CD4-positive, alpha-beta T cell treated with Interferon alpha-2 for 1 hour (primary cell): ENCODE measurements around the gene EIF3D.
"Not testable (repeated sequence)": the region's sequence is repeated elsewhere in the genome, so short reads cannot be mapped to it uniquely, and the experiment has no call there.

ENCODE experiments used
- DNase-seq, 2 donors: peaks; one replicate each; pipeline ENCODE4 v3.0.0-alpha.2; 2020 to 2022

Gene EIF3D

DNA sequence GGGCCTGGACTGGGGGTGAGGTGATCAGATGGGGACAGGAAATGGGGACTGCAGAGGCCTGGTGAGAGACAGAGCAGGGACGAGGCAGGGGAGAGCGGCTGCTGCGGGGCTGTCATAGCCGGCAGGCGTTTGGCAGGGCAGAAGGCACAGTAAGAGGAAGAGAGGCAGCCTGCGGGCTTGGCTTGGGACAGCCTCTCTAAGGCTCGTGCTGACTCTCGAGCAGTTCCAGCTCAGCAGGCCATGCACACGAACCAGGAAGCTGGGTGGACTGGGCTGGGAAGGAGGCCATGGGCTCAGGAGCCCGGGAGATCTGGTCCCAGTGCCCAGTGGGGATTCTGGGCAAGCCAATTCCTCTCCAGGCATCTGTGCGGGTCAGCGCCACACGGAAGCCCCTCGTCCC, 19.6 kb upstream of the EIF3D start:
- no peak for DNase-seq

GRCh38 chr22:36546932-36547331, 18.0 kb upstream of the EIF3D start:
- no peak for DNase-seq

DNA sequence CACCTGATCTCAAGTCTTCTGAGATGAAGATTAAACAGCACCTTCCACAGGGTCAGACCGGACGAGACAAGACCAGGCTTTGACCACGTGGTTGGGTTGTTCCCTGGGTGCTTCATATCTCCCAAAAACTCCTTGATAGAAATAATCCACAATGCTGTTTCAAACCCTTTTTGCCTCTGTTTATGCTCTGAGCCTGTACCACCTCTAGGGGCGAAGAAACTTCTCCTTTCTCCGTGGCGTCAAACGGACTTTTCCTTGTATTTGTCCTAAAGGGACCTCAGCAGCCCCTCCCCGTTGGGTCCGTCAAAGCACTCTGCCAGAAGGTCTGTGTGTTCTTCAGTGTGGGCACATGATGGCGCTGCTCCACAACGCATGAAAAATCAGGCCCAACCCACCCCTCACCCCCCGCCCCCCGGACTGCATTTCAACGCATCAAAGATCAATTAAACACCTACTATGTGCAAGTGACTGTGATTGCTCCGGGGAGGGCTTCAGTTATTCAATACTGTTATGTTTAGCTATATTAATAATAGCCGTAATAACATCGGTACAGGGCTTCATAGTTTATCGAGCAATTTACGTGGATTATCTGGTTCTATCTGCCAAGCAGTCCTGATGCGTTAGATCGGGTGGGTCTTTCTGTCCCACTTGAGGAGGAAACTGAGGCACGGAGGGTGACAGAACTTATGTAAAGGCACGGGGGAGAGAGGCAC, 17.3 kb upstream of the EIF3D start:
- DNase-seq: peak; percentile 23 to 32

GRCh38 chr22:36544107-36544620, 15.2 kb upstream of the EIF3D start:
- no peak for DNase-seq

DNA sequence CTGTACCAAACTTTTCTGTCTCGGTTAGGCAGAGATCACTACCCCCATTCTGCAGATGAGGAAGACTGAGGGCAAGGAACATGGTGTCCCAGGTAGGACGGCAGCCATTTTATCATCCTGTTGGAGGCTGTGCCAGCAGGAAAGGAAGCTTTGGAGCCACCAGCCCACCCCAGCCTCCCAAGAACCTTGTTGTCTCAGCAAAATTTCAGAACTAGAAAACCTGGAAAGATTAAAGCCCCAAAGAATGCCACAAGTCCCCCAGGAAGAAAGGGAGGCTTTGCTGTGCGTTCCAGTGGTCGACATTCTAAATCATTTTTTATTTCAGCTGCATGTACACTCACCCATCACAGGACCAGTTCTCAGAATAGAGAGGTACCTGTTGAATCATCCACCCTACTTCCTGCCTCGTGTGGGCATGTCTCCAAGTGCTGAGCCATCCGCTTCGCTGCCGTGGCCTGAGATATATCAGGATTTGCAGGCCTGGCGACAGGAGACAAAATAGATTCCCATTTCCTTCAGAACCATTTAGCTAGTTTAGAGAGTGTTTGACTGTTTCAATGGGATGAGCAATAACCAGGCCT, 13.0 kb upstream of the EIF3D start:
- no peak for DNase-seq

GRCh38 chr22:36540867-36541642, 12.1 kb upstream of the EIF3D start:
- DNase-seq: no peak

- no peak for DNase-seq
Observed at GRCh38 chr22:36538529-36538928, 9.6 kb upstream of the EIF3D start.

DNA sequence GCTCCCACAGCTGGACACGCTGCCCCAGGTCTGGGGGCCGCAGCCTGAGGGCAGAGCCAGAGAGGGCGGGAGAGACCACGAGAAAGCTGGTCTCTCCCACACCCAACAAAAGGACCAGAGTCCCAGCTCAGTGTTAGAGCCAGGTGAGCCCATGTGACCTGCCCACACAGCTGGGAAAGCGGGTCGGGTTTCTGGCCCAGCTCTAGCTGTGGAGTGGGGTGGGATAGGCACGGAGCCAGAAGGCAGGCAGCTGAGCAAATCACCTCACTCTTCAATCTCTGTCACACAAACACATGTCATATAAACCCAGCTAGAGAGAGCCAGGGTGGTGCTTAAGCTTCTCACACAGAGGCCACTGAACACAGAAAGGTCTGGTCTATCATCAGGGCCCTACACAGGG, 7.8 kb upstream of the EIF3D start:
- no peak for DNase-seq

DNA sequence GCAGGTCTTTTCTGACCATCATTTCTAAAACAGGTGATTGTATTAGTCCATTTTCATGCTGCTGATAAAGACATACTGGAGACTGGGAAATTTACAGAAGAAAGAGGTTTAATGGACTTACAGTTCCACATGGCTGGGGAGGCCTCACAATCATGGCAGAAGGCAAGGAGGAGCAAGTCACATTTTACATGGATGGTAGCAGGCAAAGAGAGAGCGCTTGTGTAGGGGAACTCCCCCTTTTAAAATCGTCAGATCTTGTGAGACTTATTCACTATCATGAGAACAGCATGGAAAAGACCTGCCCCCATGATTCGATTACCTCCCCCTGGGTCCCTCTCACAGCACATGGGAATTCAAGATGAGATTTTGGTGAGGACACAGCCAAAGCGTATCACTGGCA, 4.4 kb upstream of the EIF3D start:
- not testable (repeated sequence) for DNase-seq

- no peak for DNase-seq
Observed at GRCh38 chr22:36532466-36532865, 3.5 kb upstream of the EIF3D start.

DNA sequence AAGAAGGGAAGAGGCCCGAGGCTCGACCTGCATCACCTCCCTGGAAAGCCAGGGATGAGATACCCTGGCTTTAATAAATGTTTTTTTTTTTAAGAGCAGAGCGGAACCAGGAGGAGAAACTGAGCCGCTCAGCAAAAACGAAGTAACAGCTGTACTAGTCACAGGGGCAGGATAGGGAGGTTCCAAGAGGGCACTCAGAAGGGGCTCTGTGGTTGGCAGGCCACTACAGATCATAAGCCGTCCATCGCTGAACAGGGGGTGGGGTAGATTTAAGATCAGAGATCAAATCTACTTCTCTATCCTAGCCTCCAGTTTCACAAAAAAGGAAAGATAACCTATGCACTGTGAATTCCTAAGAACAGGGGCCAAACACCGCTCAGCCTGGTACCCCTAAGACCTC, 625 bp downstream of the EIF3D start:
- peak in 1 of 2 donors; percentile 35 for DNase-seq

GRCh38 chr22:36522662-36523061, 6.3 kb downstream of the EIF3D start:
- no peak for DNase-seq

GRCh38 chr22:36520423-36520822, 8.5 kb downstream of the EIF3D start:
- no peak for DNase-seq

- DNase-seq: not testable (repeated sequence)
Observed at GRCh38 chr22:36519906-36520305, 9.1 kb downstream of the EIF3D start.

- no peak for DNase-seq
Observed at GRCh38 chr22:36514766-36515165, 14.2 kb downstream of the EIF3D start.

- DNase-seq: no peak
Observed at GRCh38 chr22:36512991-36513390, 16.0 kb downstream of the EIF3D start.

DNA sequence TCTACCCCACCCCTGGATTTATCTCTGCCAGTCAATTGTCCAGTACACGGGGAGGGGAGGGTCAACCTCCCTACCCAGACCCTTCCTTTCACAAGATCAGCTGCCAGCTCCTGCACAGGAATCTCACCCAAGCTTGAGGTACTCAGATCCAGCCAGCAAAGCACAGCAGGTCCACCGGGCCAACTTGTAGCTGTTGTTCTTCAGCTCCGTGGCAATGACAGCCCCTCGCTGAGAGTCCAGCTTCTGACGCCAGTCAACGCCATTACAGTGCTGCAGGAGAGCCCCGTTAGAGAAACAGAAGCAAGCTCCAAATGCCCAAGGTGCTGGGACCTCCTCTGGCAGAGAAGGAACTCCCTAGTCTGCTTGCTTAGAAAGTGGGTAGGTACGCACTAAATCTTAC, 16.6 kb downstream of the EIF3D start:
- DNase-seq: no peak

DNA sequence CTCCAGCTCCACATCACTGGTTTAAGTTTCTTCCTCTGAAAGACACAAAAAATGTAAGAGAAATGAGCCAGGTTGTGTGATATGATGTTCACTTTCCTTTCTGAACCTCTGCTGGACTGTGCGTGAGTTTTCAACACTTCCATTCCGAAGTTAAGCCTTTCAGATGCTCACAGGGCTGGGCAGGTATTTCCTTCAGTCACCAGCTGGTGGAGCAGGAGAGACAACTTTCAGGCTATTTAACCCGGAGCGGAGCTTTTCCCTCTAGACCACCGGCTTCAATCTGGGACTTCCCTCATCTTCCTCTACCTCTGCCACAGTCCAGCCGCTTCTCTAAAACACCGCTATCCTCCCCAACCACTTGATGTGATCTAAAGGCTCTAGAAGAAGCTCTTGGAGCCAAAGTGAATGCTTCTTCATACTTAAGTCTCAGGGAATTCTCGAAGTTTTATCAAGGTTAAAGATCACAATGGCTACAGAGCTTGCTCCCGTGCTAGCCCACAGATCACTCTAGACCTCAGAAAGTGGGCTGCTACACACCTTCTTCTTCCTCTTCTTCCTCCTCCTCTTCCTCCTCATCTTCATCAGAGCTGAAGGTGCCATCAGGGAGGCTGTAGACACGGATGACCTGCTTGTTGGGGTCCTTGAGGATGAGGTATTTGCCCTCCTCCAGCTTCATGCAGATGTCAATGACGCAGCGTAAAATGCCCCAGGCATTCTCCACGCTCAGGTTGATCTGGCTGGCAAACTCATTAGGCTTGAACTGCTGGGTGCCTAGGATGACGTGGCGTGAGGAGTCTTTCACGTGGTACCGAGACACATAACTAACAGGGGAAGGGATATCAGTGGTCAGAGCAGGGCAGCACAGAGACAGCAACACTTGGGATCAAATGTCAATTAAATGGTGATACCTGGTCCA, 17.7 kb downstream of the EIF3D start:
- DNase-seq: peak; percentile 23 to 51

GRCh38 chr22:36510384-36510783, 18.6 kb downstream of the EIF3D start:
- DNase-seq: no peak

DNA sequence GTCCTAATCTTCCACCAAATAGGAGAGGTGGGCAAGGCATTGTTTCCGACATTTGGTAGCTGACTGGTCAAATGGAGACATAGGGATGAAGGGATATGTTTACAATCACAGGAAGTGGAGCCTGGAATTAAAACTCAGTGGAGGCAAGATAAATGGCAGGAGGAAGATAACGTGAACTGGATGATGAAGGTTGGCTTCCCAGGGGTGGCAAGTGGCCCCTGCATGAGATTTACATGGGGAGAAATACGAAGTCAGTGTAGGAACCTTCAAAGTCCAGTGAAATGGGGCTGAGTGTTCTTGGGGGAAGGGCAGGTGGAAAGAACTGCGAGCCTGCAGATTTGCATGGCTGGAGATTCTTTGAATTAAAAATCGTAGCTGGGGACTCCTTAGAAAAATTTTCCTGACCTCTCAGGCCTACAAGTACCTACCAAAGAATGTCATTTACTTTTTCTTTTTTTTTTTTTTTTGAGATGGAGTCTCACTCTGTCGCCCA, 21.4 kb downstream of the EIF3D start:
- no peak for DNase-seq

GRCh38 chr22:36506637-36507517, 22.1 kb downstream of the EIF3D start, which contains the start of gene FOXRED2:
TSS of gene FOXRED2 (minus strand) at chr22:36507040. CDS start at chr22:36506422, 618 bp downstream.
- DNase-seq: peak; percentile 87 to 93
